ENCODE data around the gene BPIFB2.

The BPIFB2 gene

DNA sequence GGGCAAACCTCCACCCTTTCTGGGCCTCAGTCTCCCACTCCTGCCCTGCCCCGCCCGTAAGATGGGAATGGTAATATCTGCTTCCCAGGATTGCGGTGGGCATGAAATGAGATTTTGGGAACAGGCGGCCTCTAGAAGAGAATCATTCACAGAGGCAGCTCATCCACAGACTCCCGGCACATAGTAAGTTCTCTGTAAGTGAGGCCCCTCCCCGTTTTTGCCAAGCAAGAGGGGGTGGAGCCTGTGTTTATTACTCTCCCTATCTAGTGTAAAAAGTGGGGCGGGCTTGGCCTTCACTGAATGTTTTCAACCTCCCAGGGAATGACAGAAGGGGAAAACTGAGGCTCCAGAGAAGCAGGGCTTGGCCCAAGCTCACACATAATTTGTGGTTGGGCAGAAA is 23.3 kb upstream of the BPIFB2 start:
- DNase-seq (ENCODE audit: low read depth in 2 of 2): no peak

DNA sequence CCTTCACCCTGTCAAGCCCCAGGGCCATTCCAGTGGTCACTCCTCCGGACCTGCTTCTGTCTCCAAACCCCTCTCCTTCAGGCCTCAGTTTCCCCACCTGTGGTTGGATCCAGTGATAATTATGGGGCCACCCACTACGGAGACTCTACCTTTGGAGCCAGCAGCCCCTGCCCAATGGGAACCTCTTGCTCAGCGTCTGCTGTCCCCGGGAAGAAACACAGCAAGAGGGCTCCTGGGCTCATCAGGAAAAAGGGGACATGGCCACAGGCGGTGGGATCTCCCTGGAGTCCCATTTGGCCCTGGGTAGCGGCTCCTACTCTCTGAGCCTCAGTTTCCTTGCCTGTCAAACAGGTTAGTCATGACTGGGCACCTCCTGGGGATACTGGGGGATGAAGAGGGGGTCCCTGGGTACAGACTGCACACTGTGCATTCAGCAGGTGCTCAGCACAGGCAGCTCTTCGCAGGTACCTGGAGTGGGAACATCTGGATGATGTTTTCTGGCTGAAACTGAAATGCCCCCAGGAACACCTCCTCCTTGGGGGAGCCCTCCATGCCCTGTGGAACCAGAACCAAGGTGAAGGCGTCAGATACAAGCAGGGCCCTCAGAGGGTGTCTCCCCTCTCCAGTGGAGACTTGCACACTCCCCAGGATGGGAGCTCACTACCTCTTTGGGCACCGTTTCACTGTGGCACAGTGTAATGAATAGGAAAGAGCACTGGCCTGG is 22.7 kb upstream of the BPIFB2 start:
- DNase-seq (ENCODE audit: low read depth in 2 of 2): no peak

DNA sequence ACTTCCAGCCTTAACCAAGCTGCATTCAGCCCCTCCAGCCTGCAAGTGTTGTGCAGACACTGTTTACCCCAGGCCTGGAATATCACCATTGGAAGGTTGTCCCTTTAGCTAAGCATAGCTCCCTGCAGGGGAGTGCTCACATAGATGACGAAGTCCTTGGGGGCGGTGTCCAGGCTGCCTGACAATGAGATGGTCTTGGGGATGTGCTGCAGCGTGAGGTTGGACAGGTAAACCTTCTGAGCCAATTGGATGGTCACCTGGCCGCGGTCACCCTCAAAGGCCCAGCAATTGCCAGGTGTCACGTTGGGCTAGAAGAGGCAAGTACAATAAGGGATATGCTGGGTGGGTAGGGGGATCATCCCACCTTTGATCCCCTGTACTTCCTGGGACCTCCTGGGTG is 21.9 kb upstream of the BPIFB2 start:
- no peak for DNase-seq (ENCODE audit: low read depth in 2 of 2)

- no peak for DNase-seq (ENCODE audit: low read depth in 2 of 2)
Observed at GRCh38 chr20:32986331-32986966, 21.1 kb upstream of the BPIFB2 start.

DNA sequence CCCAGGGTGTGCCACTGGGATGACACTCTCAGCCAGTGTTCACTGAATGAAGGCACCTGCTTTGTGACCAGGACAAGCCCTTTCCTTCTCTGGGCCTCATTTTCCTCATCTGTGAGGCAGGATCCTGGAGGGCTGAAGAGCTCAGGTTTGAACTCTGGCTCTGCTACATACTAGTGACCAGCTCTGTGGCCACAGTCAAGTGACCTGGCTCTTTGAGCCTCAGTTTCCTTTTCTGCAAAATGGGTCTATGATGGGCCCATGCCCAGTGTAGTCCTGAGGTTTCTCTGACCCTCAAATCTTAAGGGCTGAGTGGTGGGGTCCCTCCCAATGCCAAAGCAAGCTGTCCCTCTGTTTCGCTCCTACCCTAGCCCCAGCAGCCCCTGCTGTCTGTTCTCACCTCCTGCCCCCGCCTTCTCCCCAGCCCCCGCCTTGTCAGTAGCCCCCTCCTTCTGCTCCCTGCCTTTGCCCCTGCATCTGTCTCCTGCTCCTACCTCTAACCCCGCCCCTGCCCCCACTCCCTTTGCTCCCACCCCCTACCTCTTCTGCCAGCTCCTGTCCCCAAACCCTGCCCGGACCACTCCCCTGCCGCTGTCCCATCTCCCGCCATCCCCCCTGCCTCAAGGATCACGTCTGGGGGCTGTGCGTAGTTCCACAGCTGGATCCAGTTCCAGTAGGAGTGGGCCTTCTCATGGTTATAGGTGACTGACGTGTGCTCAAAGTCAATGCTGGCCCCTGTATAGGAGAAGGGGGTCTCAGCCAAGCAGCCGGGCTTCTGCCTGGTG is 20.3 kb upstream of the BPIFB2 start:
- DNase-seq (ENCODE audit: low read depth in 2 of 2): no peak

GRCh38 chr20:32988008-32988407 is 19.5 kb upstream of the BPIFB2 start:
- DNase-seq (ENCODE audit: low read depth in 2 of 2): no peak

DNA sequence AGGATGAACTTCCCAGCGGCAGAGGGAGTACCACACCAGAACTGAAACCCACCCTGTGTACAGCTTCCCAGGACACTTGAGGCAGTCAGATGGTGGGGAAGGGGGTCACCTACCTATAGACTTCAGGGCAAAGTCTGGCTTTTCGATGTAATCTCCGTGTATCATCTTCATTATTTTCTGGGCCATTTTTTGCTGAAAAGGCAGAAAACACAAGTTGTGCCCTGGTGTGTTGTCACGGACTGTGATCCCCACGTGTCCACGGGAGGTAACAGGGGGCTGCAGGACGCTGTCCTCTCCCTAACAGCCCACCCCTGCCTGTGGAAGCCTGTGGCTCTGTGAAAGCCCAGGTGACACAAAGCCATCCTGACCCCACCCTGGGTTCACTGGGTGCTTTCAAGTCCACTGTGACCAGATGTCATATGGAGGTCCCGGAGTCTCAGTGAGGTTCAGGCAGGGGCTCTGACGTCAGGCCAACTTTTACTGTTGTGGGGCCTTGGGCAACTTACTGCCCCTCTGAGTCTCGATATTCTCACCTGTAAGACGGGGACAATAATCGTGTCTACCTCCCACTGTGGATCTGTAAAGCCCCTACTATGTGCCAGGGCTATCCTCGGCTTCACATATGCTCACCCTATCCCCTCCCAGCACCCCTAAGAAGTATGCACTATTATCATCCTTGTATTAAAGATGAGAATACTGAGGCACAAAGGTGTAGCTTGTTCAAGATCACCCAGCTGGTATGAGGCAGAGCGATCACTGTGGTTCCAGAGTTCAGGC is 17.8 kb upstream of the BPIFB2 start:
- no peak for DNase-seq (ENCODE audit: low read depth in 2 of 2)

GRCh38 chr20:32990426-32990825 is 17.1 kb upstream of the BPIFB2 start:
- no peak for DNase-seq (ENCODE audit: low read depth in 2 of 2)

- DNase-seq (ENCODE audit: low read depth in 2 of 2): no peak
Observed at GRCh38 chr20:32991383-32991782, 16.1 kb upstream of the BPIFB2 start.

DNA sequence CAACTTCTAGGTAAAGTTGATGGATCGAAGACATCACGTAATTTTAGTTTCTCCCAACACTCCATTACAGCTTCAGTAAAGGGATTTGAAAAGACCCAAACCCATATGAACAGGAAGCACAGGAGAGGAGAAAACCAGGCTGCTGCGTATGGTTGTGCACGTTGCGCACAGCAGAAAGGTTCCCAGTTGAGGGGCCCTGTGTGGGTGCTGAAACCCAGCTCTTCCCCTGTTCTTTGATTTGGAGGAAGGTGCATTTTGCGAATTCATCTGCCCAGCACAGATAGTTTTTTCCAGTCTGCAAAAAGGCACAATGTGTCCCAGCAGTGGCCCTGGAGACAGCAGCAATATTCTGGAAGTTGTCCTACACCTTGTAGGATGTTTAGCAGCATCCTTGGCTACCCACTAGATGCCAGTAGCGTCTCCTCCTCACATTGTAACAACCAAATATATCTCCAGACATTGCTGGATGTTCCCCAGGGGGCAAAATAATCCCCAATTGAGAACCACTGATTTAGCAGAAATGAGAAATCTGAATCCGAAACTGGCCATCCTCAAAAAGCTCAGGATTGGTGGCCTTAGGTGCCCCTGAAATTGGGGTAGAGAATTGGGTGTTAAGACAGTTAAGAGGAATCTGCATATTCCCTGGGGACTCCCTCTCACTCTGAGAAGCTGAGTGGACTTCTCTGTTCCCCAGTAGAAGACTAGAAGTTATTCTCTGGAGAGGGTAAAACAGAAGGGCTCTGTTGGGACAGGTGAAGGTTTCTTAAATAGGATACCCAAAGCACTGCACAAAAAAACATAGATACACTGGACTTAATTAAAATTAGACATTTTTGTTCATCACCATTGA is 15.5 kb upstream of the BPIFB2 start:
- DNase-seq (ENCODE audit: low read depth in 2 of 2): no peak

- no peak for DNase-seq (ENCODE audit: low read depth in 2 of 2)
Observed at GRCh38 chr20:32993496-32994050, 13.9 kb upstream of the BPIFB2 start.

GRCh38 chr20:32995802-32996201 is 11.7 kb upstream of the BPIFB2 start:
- no peak for DNase-seq (ENCODE audit: low read depth in 2 of 2)

GRCh38 chr20:32997431-32997830 is 10.1 kb upstream of the BPIFB2 start:
- DNase-seq (ENCODE audit: low read depth in 2 of 2): no peak

DNA sequence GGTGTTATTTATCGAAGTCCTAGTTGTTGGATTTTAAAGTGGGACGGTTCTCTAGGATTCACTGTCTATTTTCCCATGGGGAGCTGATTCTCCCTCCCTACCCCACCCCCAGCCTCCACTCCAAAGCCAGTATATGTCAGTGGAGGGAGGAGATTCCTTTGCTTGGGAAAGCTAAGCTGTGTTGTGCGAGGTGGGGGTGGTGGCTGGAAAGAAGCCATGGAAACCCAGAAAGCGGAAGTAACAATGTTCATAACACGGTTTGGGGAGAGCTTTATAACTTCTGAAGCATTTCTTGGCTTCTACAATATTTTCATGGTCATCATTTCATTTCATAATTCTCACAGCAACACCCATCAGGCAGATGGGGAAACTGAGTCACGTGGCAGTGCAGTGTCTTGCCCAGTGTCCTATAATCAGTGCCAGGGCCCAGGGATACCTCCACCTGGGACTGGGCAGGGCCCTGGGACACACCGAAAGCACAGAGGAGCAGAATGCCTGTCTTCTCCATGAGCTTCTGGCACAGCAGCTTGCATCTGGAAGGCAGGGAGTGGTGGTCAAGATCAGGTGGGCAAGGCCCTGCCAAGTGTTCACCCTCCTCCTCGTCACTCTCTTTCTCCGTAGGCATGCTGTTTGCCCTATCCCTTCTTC is 7.8 kb upstream of the BPIFB2 start:
- DNase-seq (ENCODE audit: low read depth in 2 of 2): no peak

- no peak for DNase-seq (ENCODE audit: low read depth in 2 of 2)
Observed at GRCh38 chr20:33000802-33001466, 6.6 kb upstream of the BPIFB2 start.

- no peak for DNase-seq (ENCODE audit: low read depth in 2 of 2)
Observed at GRCh38 chr20:33002087-33002808, 5.3 kb upstream of the BPIFB2 start.

GRCh38 chr20:33004141-33004751 is 3.3 kb upstream of the BPIFB2 start, which contains the start of gene SUN5:
Gene SUN5, minus strand, starts transcription at chr20:33004433. Its CDS starts 93 bp downstream, at chr20:33004340.
- no peak for DNase-seq (ENCODE audit: low read depth in 2 of 2)

- DNase-seq (ENCODE audit: low read depth in 2 of 2): no peak
Observed at GRCh38 chr20:33005132-33005566, 2.4 kb upstream of the BPIFB2 start.
